Spleen (tissue), 7 donors: ENCODE results near the gene PKP4.

Experiments
- POLR2A ChIP-seq, 3 donors: fragments of 450-650 bp; IDR thresholded peaks; one replicate each; pipeline ENCODE4 v1.5.1; 2017; ENCODE audit warnings: antibody characterized with exemption in 3 of 3, mild to moderate bottlenecking in 1 of 3
- POLR2AphosphoS5 ChIP-seq, 3 donors: sonication (generic); formaldehyde crosslinking; IDR thresholded peaks; one replicate each; pipeline ENCODE4 v1.5.1; 2017; ENCODE audit warnings: antibody characterized with exemption in 3 of 3
- TF ChIP-seq, protein P1 (sequence below), 11 experiments: fragments of 200-600 bp in 7 of 11; fragments of 450-650 bp in 4 of 11; sonication (generic) in 4 of 11; IDR thresholded peaks in 8 of 11; conservative IDR thresholded peaks in 3 of 11; 1 replicate in 7 of 11; 2 replicates in 4 of 11; pipeline versions ENCODE4 v1.4.0 to v1.8.0; 2016 to 2021; ENCODE audit warnings: antibody characterized with exemption in 11 of 11, inconsistent platforms in 4 of 11, mild to moderate bottlenecking in 1 of 11
- donor health status: DM: no; HTN: no; CAD: no; lungs with moderate emphysema.
- donor health status: DM: no; HTN: no; CAD: no.
- donor health status: DM: no; HTN: no; CAD: no.

DNA sequence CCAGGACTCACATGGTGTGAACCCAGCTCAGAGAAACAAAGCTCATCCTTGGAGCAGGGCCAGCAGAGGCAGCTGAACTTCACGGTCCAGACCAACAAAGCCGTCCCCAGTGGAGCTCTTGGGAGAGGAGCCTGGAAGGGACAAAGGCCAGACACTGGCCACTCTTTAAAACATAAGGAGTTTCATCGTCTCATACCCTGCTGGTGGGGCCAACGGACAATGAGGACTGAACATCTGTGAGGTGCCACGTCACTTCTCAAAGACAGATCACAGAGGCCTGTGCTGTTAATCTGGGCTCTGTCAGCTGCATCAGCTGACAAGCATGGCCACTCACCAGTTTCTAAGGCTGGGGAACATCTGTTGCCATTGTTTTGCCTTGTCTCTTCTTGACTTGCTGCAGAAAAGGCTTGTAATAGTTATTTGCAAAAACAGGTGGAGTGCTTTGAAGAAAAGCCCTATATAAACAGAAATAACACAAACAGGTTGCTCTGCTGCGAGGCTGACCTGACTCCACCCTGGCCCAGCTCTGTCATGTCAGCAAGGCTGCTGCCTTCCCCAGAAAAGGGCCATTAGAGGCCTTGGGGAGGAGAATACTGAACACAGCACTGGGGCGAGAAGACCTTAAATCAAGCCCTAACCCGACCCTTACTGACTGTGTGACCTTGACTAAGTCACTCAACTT is 270.3 kb downstream of the PKP4 start:
- TF ChIP-seq, protein P1, sequence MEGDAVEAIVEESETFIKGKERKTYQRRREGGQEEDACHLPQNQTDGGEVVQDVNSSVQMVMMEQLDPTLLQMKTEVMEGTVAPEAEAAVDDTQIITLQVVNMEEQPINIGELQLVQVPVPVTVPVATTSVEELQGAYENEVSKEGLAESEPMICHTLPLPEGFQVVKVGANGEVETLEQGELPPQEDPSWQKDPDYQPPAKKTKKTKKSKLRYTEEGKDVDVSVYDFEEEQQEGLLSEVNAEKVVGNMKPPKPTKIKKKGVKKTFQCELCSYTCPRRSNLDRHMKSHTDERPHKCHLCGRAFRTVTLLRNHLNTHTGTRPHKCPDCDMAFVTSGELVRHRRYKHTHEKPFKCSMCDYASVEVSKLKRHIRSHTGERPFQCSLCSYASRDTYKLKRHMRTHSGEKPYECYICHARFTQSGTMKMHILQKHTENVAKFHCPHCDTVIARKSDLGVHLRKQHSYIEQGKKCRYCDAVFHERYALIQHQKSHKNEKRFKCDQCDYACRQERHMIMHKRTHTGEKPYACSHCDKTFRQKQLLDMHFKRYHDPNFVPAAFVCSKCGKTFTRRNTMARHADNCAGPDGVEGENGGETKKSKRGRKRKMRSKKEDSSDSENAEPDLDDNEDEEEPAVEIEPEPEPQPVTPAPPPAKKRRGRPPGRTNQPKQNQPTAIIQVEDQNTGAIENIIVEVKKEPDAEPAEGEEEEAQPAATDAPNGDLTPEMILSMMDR (IDR thresholded peaks at IDR 0.05 in 8 of 11, conservative IDR thresholded peaks at IDR 0.05 in 3 of 11): no peak
- TF ChIP-seq POLR2AphosphoS5 (IDR thresholded peaks at IDR 0.05) (no peak), POLR2A (IDR thresholded peaks at IDR 0.05) (no peak)
